HepG2 (cell line): ENCODE measurements around the gene LCLAT1.

Experiments
- BHLHE40 ChIP-seq: IDR thresholded peaks from 2 replicates; pipeline ENCODE4 v1.6.1; 2011; ENCODE audit warnings: low read length, improper control_type of control experiment
- CTCF ChIP-seq: sonication (generic); formaldehyde crosslinking; IDR thresholded peaks from 2 replicates; pipeline ENCODE4 v1.5.0; 2020; ENCODE audit warnings: mild to moderate bottlenecking, missing genetic modification reagents, moderate library complexity
- EP300 ChIP-seq, 3 experiments: sonication (generic) in 1 of 3; formaldehyde crosslinking in 1 of 3; IDR thresholded peaks; 2 replicates each; pipeline versions ENCODE4 v1.5.1 to v1.6.1; 2011 to 2020; ENCODE audit warnings: low read depth in 2 of 3, low read length in 2 of 3, borderline replicate concordance in 1 of 3, improper control_type of control experiment in 1 of 3, mild to moderate bottlenecking in 1 of 3, missing genetic modification reagents in 1 of 3, moderate library complexity in 1 of 3
- FOXK1 ChIP-seq: sonication (generic); formaldehyde crosslinking; IDR thresholded peaks from 2 replicates; pipeline ENCODE4 v1.4.0; 2020; ENCODE audit warnings: low read depth, missing genetic modification reagents, borderline replicate concordance
- POLR2A ChIP-seq, 2 experiments: IDR thresholded peaks; 2 replicates each; pipeline ENCODE4 v1.6.1; 2011; ENCODE audit warnings: low read depth in 2 of 2, low read length in 2 of 2, mild to moderate bottlenecking in 1 of 2, moderate library complexity in 1 of 2; ENCODE audit not compliant: insufficient read depth in 1 of 2
- POLR2AphosphoS5 ChIP-seq: IDR thresholded peaks from 2 replicates; pipeline ENCODE4 v1.6.1; 2012; ENCODE audit warnings: low read depth, low read length
- SP1 ChIP-seq, 2 experiments: fragments of 450-650 bp in 1 of 2; sonication (generic) in 1 of 2; formaldehyde crosslinking in 1 of 2; IDR thresholded peaks; 2 replicates each; pipeline versions ENCODE4 v1.4.0 to v1.6.1; 2016 to 2020; ENCODE audit warnings: missing genetic modification reagents in 1 of 2
- ZNF646 ChIP-seq: sonication (generic); formaldehyde crosslinking; IDR thresholded peaks from 2 replicates; pipeline ENCODE4 v1.9.0; 2021; ENCODE audit warnings: mild to moderate bottlenecking, missing genetic modification reagents
- ZNF674 ChIP-seq: sonication (generic); formaldehyde crosslinking; IDR thresholded peaks from 2 replicates; pipeline ENCODE4 v1.5.0; 2020; ENCODE audit warnings: low read depth, mild to moderate bottlenecking, missing genetic modification reagents

GRCh38 chr2:30601375-30601774 lies 154.3 kb downstream of the LCLAT1 start:
- TF ChIP-seq ZNF646 (CRISPR knock-in tag) (no peak), ZNF674 (CRISPR knock-in tag) (no peak), EP300 (IDR thresholded peaks at IDR 0.05; ENCODE audit: low read depth in 2 of 2, low read length in 2 of 2) (no peak), EP300 (CRISPR knock-in tag; IDR thresholded peaks at IDR 0.05; ENCODE audit: borderline replicate concordance) (no peak), FOXK1 (CRISPR knock-in tag) (no peak), BHLHE40 (no peak), CTCF (CRISPR knock-in tag) (no peak), SP1 (IDR thresholded peaks at IDR 0.05) (no peak), SP1 (CRISPR knock-in tag; IDR thresholded peaks at IDR 0.05) (no peak), POLR2A (IDR thresholded peaks at IDR 0.05; ENCODE audit: insufficient read depth in 1 of 2, low read depth in 2 of 2, low read length in 2 of 2) (no peak), POLR2AphosphoS5 (no peak)
